Measurements from ENCODE around the gene ATP13A3. TPM values are rescaled to one million over a fixed set of nuclear protein-coding genes. Genes with fewer than 3 reads are reported as not detected.

Gene ATP13A3
- total RNA-seq, 2 donors from 2014 or later = 188 to 284 TPM

DNA sequence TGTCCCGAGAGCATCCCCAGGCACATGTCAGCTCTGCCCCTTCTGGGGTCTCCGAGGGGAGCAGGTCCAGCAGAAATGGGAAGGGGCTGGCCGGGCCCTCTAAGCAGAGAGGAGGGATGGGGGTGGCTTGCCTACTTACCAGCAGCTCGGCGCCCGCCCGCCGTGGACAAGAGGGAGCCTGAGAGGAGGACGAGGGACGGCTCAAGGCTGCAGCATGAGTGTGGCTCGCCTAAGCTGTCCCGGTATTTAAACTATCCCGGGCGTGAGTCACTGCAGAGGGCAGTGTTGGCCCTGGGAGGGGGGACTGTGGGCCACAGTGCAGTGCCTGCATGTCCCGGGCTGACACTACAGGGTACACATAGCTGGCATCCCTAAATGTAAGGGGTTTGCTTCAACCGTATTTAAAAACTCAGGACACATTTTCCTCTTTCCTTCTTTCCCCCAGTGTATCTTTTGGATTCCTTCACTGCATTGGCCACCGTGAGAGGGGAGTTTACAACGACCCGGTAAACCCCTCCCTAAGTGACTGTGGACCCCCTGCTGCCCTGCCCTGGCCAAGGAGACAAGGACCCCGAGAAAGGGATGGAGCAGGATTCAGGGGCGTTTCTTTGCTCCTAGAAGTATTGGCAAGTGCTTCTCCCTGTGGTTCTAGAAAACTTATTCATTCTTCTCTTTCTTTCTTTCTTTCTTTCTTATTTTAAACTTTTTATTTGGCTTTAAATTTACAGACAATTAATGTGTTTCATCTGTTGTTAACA, 117.1 kb downstream of the ATP13A3 start, which contains the start of gene LRRC15:
LRRC15 (minus strand) TSS at position 222 of the 758 bp plus-strand sequence. CDS start 8,700 bp downstream, outside the sequence.
- no peak within 1 kb of the TSS for H3K27ac ChIP-seq
- DNase-seq (ENCODE audit: low spot score) = peak; percentile 61
- no peak within 1 kb of the TSS for H3K4me3 ChIP-seq
- H3K27me3 ChIP-seq = no peaks in the 10 kb centered on the region
- peaks cover 0 to 24% of the 10 kb centered on the region in 2 donors for H3K4me1 ChIP-seq
- no peaks in the 10 kb centered on the region for H3K9me3 ChIP-seq
- TF ChIP-seq, protein P1, sequence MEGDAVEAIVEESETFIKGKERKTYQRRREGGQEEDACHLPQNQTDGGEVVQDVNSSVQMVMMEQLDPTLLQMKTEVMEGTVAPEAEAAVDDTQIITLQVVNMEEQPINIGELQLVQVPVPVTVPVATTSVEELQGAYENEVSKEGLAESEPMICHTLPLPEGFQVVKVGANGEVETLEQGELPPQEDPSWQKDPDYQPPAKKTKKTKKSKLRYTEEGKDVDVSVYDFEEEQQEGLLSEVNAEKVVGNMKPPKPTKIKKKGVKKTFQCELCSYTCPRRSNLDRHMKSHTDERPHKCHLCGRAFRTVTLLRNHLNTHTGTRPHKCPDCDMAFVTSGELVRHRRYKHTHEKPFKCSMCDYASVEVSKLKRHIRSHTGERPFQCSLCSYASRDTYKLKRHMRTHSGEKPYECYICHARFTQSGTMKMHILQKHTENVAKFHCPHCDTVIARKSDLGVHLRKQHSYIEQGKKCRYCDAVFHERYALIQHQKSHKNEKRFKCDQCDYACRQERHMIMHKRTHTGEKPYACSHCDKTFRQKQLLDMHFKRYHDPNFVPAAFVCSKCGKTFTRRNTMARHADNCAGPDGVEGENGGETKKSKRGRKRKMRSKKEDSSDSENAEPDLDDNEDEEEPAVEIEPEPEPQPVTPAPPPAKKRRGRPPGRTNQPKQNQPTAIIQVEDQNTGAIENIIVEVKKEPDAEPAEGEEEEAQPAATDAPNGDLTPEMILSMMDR (IDR thresholded peaks at IDR 0.05) = no peak
- H3K36me3 ChIP-seq = no peaks in the 10 kb centered on the region

DNA sequence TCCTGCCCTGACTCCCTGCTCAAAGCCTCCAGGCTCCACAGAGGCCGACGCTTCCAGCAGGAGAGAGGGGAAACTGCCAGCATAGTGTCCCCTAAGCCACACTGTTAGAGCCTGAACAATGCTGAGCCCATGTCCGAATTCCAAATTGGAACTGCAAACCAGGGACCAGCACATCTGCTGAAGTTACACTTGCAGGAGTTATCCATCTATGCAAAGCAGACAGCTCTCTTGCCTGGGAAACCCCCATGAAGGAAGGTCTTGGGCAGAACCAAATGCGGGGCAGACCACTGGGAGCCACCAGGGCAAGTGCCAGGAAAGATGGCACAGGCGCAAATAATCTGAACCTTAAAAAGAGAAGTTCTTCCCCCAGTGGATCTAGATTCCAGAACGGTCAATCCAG, 117.9 kb downstream of the ATP13A3 start:
- no peaks in the 10 kb centered on the region for H3K27me3 ChIP-seq
- no peak for DNase-seq (ENCODE audit: low spot score)
- peaks cover 0 to 29% of the 10 kb centered on the region in 2 donors for H3K4me1 ChIP-seq
- no peak overlapping the region for H3K27ac ChIP-seq
- no peaks in the 10 kb centered on the region for H3K9me3 ChIP-seq
- TF ChIP-seq, protein P1 (IDR thresholded peaks at IDR 0.05) = no peak
- H3K36me3 ChIP-seq = no peaks in the 10 kb centered on the region
- H3K4me3 ChIP-seq = no peak overlapping the region

DNA sequence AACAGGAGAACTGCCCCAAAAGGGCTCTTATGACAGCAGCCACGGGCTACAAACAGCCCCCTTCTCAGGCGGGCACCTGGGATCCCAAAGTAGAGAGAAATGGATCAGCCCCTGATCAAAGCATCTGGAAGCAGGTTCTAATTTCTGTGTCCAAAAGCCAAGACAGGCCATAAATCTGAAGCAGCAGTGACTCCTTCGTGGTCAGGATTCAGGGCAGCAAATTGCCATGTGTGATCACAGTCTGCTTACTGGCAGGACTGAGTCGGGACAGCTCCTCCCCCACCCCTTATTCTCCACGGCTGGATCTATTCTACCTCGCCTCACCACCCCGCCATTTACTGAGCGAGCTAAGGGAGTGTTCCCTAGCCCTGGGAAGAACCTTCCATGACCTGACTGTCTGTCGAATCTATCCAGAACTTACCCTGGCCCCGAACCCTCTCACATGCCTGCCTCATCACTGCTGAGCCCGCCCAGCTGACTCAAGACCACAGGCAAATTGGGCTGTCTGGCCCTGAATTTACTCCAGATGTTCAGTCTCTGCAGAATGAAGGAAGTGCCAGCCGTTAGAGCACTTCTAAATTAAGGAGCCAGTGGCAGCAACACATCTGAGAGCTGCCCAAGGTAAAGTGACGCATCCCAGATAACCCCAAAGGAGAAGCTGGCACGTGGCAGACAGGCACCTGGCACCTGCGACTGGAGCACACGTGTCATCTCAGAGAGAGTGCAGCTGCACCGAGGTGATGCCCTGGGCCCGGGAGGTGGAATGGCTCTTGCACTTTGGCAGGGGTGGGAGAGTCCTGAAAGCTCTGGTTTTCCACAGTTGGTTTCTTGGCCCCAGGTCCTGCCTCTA, 118.6 kb downstream of the ATP13A3 start:
- no peak for DNase-seq (ENCODE audit: low spot score)
- no peaks in the 10 kb centered on the region for H3K27me3 ChIP-seq
- TF ChIP-seq, protein P1 (IDR thresholded peaks at IDR 0.05) = no peak
- no peak overlapping the region for H3K4me3 ChIP-seq
- H3K27ac ChIP-seq = no peak overlapping the region
- H3K9me3 ChIP-seq = no peaks in the 10 kb centered on the region
- H3K36me3 ChIP-seq = no peaks in the 10 kb centered on the region
- H3K4me1 ChIP-seq = peaks cover 0 to 29% of the 10 kb centered on the region in 2 donors

DNA sequence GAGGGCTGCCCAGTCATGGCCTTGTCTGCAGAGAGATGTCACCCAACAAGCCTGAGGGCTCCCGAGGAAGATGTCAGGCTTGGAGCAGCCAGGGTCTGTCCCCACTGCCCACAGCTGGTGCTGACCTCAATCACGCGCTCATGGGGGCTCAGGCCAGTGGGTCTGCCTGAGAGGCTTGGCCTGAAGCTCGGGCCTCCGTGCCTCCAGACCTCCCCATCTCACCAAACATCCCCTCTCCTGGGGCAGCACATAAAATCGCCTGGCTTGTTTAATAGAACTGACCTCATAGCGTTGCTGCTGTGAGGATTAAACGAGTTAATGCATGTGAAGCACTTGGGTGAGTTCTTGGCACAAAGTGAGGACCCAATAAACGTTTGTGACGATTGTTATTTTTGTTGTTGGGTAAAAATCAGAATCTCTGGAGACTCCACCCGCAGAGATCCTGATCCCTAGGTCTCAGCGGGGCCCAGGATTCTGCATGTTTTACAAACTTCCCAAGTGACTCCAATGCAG, 120.8 kb downstream of the ATP13A3 start:
- peaks cover 0 to 29% of the 10 kb centered on the region in 2 donors for H3K4me1 ChIP-seq
- H3K27me3 ChIP-seq = no peaks in the 10 kb centered on the region
- H3K36me3 ChIP-seq = no peaks in the 10 kb centered on the region
- no peak overlapping the region for H3K4me3 ChIP-seq
- no peak overlapping the region for H3K27ac ChIP-seq
- TF ChIP-seq, protein P1 (IDR thresholded peaks at IDR 0.05) = no peak
- H3K9me3 ChIP-seq = no peaks in the 10 kb centered on the region
- no peak for DNase-seq (ENCODE audit: low spot score)

DNA sequence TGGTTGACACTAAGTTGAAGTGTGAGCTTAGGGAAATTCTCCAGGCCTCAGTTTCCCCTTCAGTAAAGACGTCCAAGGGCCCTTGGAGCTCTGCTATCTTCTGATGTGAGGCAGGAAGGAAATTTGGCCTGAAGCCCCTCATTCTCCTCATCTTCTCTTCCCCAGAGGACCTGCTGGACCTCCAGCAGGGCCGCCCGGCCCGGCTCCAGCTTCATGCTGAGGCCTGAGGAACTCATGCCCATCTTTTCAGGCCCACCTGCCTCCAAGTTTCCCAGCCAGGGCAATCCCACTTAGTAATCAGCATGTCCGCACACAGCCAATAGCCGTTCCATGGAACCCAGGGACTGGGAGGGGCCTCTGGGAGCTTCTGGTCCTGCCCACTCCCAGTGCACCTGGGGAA, 121.3 kb downstream of the ATP13A3 start:
- Histone ChIP-seq H3K36me3 (no peaks in the 10 kb centered on the region), H3K9me3 (no peaks in the 10 kb centered on the region), H3K27me3 (no peaks in the 10 kb centered on the region), H3K27ac (no peak overlapping the region), H3K4me1 (peaks cover 0 to 29% of the 10 kb centered on the region in 2 donors), H3K4me3 (no peak overlapping the region)
- DNase-seq (ENCODE audit: low spot score) = no peak
- TF ChIP-seq, protein P1 (IDR thresholded peaks at IDR 0.05) = no peak

All from right atrium auricular region (tissue), 2 donors.